Thoracic aorta (tissue), 2 donors: ENCODE measurements around the gene APOL4. TPM values are rescaled to one million over a fixed set of nuclear protein-coding genes. Genes with fewer than 3 reads are reported as not detected.

Experiments used
- ATAC-seq: fragments of 150-250 bp; one replicate; pipeline ENCODE4 v1.8.0; 2017; ENCODE audit warnings: low read depth; ENCODE audit not compliant: insufficient number of reproducible peaks, low FRiP score
- DNase-seq: peaks from one replicate; pipeline ENCODE4 v3.0.0-alpha.2; 2020; ENCODE audit warnings: low spot score
- H3K27ac ChIP-seq, 2 donors: fragments of 200-600 bp; sonication (generic); 1 replicate in 1 of 2; 2 replicates in 1 of 2; pipeline ENCODE4 v1.5.1; 2016; ENCODE audit warnings: mild to moderate bottlenecking in 2 of 2, moderate library complexity in 2 of 2
- H3K27me3 ChIP-seq: fragments of 200-600 bp; sonication (generic); replicated peaks from 2 replicates; pipeline ENCODE4 v1.6.0; 2016; ENCODE audit warnings: mild to moderate bottlenecking; ENCODE audit not compliant: insufficient read depth
- H3K36me3 ChIP-seq: fragments of 200-600 bp; sonication (generic); one replicate; pipeline ENCODE4 v1.5.1; 2016
- H3K4me1 ChIP-seq, 2 donors: fragments of 200-600 bp; sonication (generic); 1 replicate in 1 of 2; 2 replicates in 1 of 2; pipeline versions ENCODE4 v1.5.1 to v1.6.0; 2016; ENCODE audit warnings: low read depth in 2 of 2, mild to moderate bottlenecking in 1 of 2; ENCODE audit not compliant: control insufficient read depth in 1 of 2
- H3K4me3 ChIP-seq: fragments of 200-600 bp; sonication (generic); 2 replicates; pipeline ENCODE4 v1.5.1; 2016; ENCODE audit warnings: mild to moderate bottlenecking
- H3K9me3 ChIP-seq: fragments of 200-600 bp; sonication (generic); 2 replicates; pipeline ENCODE4 v1.5.1; 2016
- CTCF ChIP-seq: fragments of 200-600 bp; sonication (generic); IDR thresholded peaks from one replicate; pipeline ENCODE4 v1.5.1; 2019; ENCODE audit warnings: antibody characterized with exemption
- total RNA-seq, 2 donors: library from RNA; depleted of rRNA; stranded (reverse); fragments of >200 nt; gene quantifications; one replicate each; pipeline versions ENCODE4 v1.1.0 to v1.2.3, GENCODE V29; 2016

The APOL4 gene
- total RNA-seq, 2 donors from 2014 or later, result 1.4 to 30.3 TPM

- DNase-seq, result no peak
- H3K36me3 ChIP-seq, result no peaks in the 10 kb centered on the region
- H3K27ac ChIP-seq, result no peak overlapping the region
- H3K4me3 ChIP-seq, result no peak overlapping the region
- peaks cover 0 to 2% of the 10 kb centered on the region in 2 donors for H3K4me1 ChIP-seq
- no peaks in the 10 kb centered on the region for H3K9me3 ChIP-seq
- no peak for ATAC-seq
- TF ChIP-seq CTCF, result no peak
- H3K27me3 ChIP-seq, result no peaks in the 10 kb centered on the region
Observed at GRCh38 chr22:36185828-36186624, 15.6 kb downstream of the APOL4 start.

- Histone ChIP-seq H3K27ac (no peak overlapping the region), H3K4me3 (no peak overlapping the region), H3K36me3 (no peaks in the 10 kb centered on the region), H3K9me3 (no peaks in the 10 kb centered on the region), H3K27me3 (no peaks in the 10 kb centered on the region), H3K4me1 (no peaks in the 10 kb centered on the region)
- DNase-seq (no peak), ATAC-seq (no peak)
- TF ChIP-seq CTCF, result no peak
Observed at GRCh38 chr22:36184433-36185025, 17.1 kb downstream of the APOL4 start.

- Histone ChIP-seq H3K27me3 (no peaks in the 10 kb centered on the region), H3K9me3 (no peaks in the 10 kb centered on the region), H3K4me1 (no peaks in the 10 kb centered on the region), H3K4me3 (no peak overlapping the region), H3K36me3 (no peaks in the 10 kb centered on the region), H3K27ac (no peak overlapping the region)
- ATAC-seq, result no peak
- no peak for DNase-seq
- TF ChIP-seq CTCF, result no peak
Observed at GRCh38 chr22:36183446-36183845, 18.2 kb downstream of the APOL4 start.

GRCh38 chr22:36182857-36183256 is 18.8 kb downstream of the APOL4 start:
- H3K9me3 ChIP-seq, result no peaks in the 10 kb centered on the region
- no peaks in the 10 kb centered on the region for H3K27me3 ChIP-seq
- H3K36me3 ChIP-seq, result no peaks in the 10 kb centered on the region
- no peak overlapping the region for H3K4me3 ChIP-seq
- H3K27ac ChIP-seq, result no peak overlapping the region
- DNase-seq (no peak), ATAC-seq (no peak)
- H3K4me1 ChIP-seq, result no peaks in the 10 kb centered on the region
- TF ChIP-seq CTCF, result no peak

- no peak overlapping the region for H3K27ac ChIP-seq
- no peaks in the 10 kb centered on the region for H3K4me1 ChIP-seq
- no peak for TF ChIP-seq CTCF
- H3K27me3 ChIP-seq, result no peaks in the 10 kb centered on the region
- H3K36me3 ChIP-seq, result no peaks in the 10 kb centered on the region
- no peak overlapping the region for H3K4me3 ChIP-seq
- H3K9me3 ChIP-seq, result no peaks in the 10 kb centered on the region
- ATAC-seq, result no peak
- DNase-seq, result no peak
Observed at GRCh38 chr22:36182056-36182455, 19.6 kb downstream of the APOL4 start.
